A549 (cell line): Measurements from ENCODE around the gene HSP90AA1.
"Not testable (repeated sequence)": the region's sequence is repeated elsewhere in the genome, so short reads cannot be mapped to it uniquely, and the experiment has no call there.

Experiments used
- ESRRA ChIP-seq: fragments of 150-350 bp; IDR thresholded peaks from 2 replicates; pipeline ENCODE4 v1.6.1; 2014; ENCODE audit warnings: mild to moderate bottlenecking, low read length, borderline replicate concordance
- POLR2A ChIP-seq: IDR thresholded peaks from 2 replicates; pipeline ENCODE4 v1.6.1; 2012; ENCODE audit warnings: mild to moderate bottlenecking, low read length

- not testable (repeated sequence) for TF ChIP-seq POLR2A, ESRRA
These were observed 22.3 kb downstream of the HSP90AA1 start for GRCh38 chr14:102064590-102064989.
